Measurements from ENCODE around the gene F2R. TPM values are rescaled to one million over a fixed set of nuclear protein-coding genes. Genes with fewer than 3 reads are reported as not detected.

The F2R gene
- total RNA-seq, 1 experiment from 2014 or later: 16.9 TPM

DNA sequence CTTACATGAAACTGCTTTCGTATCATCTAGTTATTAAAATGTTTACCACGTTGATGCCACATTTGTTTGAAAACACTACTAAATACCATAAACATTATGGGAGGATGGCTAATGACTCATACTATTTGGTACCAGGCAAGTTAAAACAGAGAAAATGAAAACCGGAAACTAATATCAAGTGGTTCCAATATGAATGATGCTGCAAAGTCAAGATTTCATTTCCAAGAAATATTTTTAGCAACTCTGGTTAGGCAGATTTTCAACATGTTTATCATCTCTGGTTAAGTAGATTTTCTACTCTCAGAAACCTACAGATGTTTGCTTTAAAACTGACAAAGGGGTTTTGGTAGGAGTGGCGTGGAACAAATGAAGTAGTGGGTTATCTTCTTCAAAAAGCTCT is 4.9 kb upstream of the F2R start:
- Histone ChIP-seq H2AFZ (ENCODE audit: low read length) (no peak overlapping the region), H3K4me3 (ENCODE audit: low read length) (no peak overlapping the region), H3K36me3 (ENCODE audit: low read depth, low read length) (no peaks in the 10 kb centered on the region), H3K27ac (ENCODE audit: low read length) (no peak overlapping the region), H3K27me3 (ENCODE audit: low read length) (no peaks in the 10 kb centered on the region), H3F3A (ENCODE audit: low read length, unreplicated experiment) (no peaks in the 10 kb centered on the region), H3K9me2 (replicated peaks; ENCODE audit: low read length) (no peaks in the 10 kb centered on the region), H3K4me2 (ENCODE audit: low read length) (no peak overlapping the region), H4K20me1 (ENCODE audit: low read length) (no peaks in the 10 kb centered on the region), H3K9ac (ENCODE audit: low read length) (no peak overlapping the region), H3K79me2 (ENCODE audit: low read length) (no peaks in the 10 kb centered on the region), H3K4me1 (ENCODE audit: insufficient read depth, low read length) (peaks cover 14% of the 10 kb centered on the region), H3K9me3 (ENCODE audit: low read length) (no peaks in the 10 kb centered on the region)
- intact Hi-C loops (cut with micrococcal nuclease): loop anchor here (10.0 kb wide), 3 partner anchors 66 to 304 kb away; partner anchors contain the start of gene F2RL1
- BruUV-seq (replicated peaks): no TSS peak
- DNase-seq (peak; percentile 12), ATAC-seq (no peak)
- TF ChIP-seq, protein P1, sequence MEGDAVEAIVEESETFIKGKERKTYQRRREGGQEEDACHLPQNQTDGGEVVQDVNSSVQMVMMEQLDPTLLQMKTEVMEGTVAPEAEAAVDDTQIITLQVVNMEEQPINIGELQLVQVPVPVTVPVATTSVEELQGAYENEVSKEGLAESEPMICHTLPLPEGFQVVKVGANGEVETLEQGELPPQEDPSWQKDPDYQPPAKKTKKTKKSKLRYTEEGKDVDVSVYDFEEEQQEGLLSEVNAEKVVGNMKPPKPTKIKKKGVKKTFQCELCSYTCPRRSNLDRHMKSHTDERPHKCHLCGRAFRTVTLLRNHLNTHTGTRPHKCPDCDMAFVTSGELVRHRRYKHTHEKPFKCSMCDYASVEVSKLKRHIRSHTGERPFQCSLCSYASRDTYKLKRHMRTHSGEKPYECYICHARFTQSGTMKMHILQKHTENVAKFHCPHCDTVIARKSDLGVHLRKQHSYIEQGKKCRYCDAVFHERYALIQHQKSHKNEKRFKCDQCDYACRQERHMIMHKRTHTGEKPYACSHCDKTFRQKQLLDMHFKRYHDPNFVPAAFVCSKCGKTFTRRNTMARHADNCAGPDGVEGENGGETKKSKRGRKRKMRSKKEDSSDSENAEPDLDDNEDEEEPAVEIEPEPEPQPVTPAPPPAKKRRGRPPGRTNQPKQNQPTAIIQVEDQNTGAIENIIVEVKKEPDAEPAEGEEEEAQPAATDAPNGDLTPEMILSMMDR (conservative IDR thresholded peaks at IDR 0.05; ENCODE audit: low read depth, low read length): no peak
- TF ChIP-seq EZH2phosphoT487 (IDR thresholded peaks at IDR 0.05; ENCODE audit: borderline replicate concordance, low read length) (no peak), EZH2 (IDR thresholded peaks at IDR 0.05; ENCODE audit: low read length, unreplicated experiment) (no peak)
- POLR2A ChIA-PET (ENCODE audit: unreplicated experiment): no interaction called here
- CTCF ChIA-PET: no interaction called here

DNA sequence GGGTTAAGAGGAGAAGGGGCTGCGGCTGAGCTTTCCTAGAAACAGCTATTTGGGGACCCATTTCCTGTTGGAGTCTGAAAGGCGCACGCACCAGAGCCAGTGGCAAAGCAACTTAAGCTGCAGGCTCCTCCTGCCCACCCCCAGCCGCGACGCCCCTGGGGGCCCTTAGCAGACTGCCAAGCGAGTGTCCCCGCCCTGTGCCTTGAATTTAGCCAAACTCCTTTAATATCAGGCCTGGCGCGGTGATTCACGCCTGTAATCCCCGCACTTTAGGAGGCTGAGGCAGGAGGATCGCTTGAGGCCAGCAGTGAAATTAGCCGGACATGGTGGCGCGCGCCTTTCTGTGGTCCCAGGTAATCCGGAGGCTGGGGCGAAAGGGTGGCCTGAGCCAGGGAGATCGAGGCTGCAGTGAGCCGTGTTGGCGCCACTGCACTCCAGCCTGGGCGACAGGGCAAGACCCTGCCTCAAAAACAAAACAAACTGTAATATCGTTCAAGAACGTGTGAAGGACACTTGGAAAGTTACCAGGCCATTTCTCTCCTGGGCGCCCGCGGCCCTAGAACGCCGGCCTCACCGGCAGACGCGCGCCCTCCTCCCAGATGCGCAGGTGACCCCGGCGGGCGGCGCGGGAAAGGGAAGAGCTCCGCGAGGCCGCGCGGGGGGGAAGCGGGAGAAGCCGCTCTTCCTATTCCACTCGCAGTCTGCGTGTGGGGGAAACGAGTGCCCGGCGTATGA is 1.0 kb upstream of the F2R start:
- peaks cover 15% of the 10 kb centered on the region for H3K4me1 ChIP-seq (ENCODE audit: insufficient read depth, low read length)
- H3K79me2 ChIP-seq (ENCODE audit: low read length): peaks cover 30% of the 10 kb centered on the region
- H3K36me3 ChIP-seq (ENCODE audit: low read depth, low read length): no peaks in the 10 kb centered on the region
- no peak overlapping the region for H3K27ac ChIP-seq (ENCODE audit: low read length)
- H3K9ac ChIP-seq (ENCODE audit: low read length): no peak overlapping the region
- H3K27me3 ChIP-seq (ENCODE audit: low read length): no peaks in the 10 kb centered on the region
- ChIA-PET CTCF (no interaction called here), POLR2A (ENCODE audit: unreplicated experiment) (no interaction called here)
- H3K4me3 ChIP-seq (ENCODE audit: low read length): peak overlapping the region; percentile 89; the same call in 1 of the 2 replicates
- peak overlapping the region; percentile 92; the same call in 1 of the 2 replicates for H3K4me2 ChIP-seq (ENCODE audit: low read length)
- intact Hi-C loops (cut with micrococcal nuclease): loop anchor here (5.0 to 10.0 kb wide), 4 partner anchors 57 to 300 kb away; partner anchors contain the start of gene F2RL1
- no peak overlapping the region for H2AFZ ChIP-seq (ENCODE audit: low read length)
- H3K9me3 ChIP-seq (ENCODE audit: low read length): no peaks in the 10 kb centered on the region
- BruUV-seq (replicated peaks): no TSS peak
- no peaks in the 10 kb centered on the region for H4K20me1 ChIP-seq (ENCODE audit: low read length)
- DNase-seq: no peak
- H3K9me2 ChIP-seq (replicated peaks; ENCODE audit: low read length): no peaks in the 10 kb centered on the region
- no peaks in the 10 kb centered on the region for H3F3A ChIP-seq (ENCODE audit: low read length, unreplicated experiment)
- ATAC-seq: no peak
- no peak for TF ChIP-seq EZH2 (IDR thresholded peaks at IDR 0.05; ENCODE audit: low read length, unreplicated experiment)
- no peak for TF ChIP-seq EZH2phosphoT487 (IDR thresholded peaks at IDR 0.05; ENCODE audit: borderline replicate concordance, low read length)
- TF ChIP-seq, protein P1 (conservative IDR thresholded peaks at IDR 0.05; ENCODE audit: low read depth, low read length): no peak

DNA sequence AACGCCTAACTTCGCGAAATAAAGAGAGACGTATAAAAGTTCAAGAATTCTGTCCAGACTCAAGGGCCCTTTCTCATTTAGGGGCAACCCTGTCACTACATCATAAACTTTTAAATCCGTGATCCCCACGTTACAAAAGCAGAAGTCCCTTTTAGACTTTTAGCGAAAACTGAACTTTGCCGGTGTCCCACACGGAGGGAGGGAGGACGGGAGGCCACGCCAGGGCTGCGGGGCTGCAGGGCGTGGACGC is 515 bp upstream of the F2R start:
- intact Hi-C loops (cut with micrococcal nuclease): loop anchor here (5.0 to 10.0 kb wide), 4 partner anchors 57 to 299 kb away; partner anchors contain the start of gene F2RL1
- peaks cover 10% of the 10 kb centered on the region for H3K4me1 ChIP-seq (ENCODE audit: insufficient read depth, low read length)
- H2AFZ ChIP-seq (ENCODE audit: low read length): peak overlapping the region; percentile 88
- TSS peak; percentile 24 for BruUV-seq (replicated peaks)
- H3K27me3 ChIP-seq (ENCODE audit: low read length): no peaks in the 10 kb centered on the region
- H3K27ac ChIP-seq (ENCODE audit: low read length): no peak overlapping the region
- H3K9me2 ChIP-seq (replicated peaks; ENCODE audit: low read length): no peaks in the 10 kb centered on the region
- ATAC-seq (no peak), DNase-seq (no peak)
- peak overlapping the region; percentile 89 for H3K4me3 ChIP-seq (ENCODE audit: low read length)
- POLR2A ChIA-PET (ENCODE audit: unreplicated experiment): no interaction called here
- peak overlapping the region; percentile 92 for H3K4me2 ChIP-seq (ENCODE audit: low read length)
- no peaks in the 10 kb centered on the region for H3F3A ChIP-seq (ENCODE audit: low read length, unreplicated experiment)
- H3K79me2 ChIP-seq (ENCODE audit: low read length): peaks cover 32% of the 10 kb centered on the region
- H4K20me1 ChIP-seq (ENCODE audit: low read length): no peaks in the 10 kb centered on the region
- CTCF ChIA-PET: no interaction called here
- no peaks in the 10 kb centered on the region for H3K36me3 ChIP-seq (ENCODE audit: low read depth, low read length)
- no peaks in the 10 kb centered on the region for H3K9me3 ChIP-seq (ENCODE audit: low read length)
- TF ChIP-seq, protein P1 (conservative IDR thresholded peaks at IDR 0.05; ENCODE audit: low read depth, low read length): no peak
- TF ChIP-seq EZH2phosphoT487 (IDR thresholded peaks at IDR 0.05; ENCODE audit: borderline replicate concordance, low read length) (no peak), EZH2 (IDR thresholded peaks at IDR 0.05; ENCODE audit: low read length, unreplicated experiment) (no peak)
- H3K9ac ChIP-seq (ENCODE audit: low read length): peak overlapping the region; percentile 86

All from PC-3 (cell line).